ENCODE data around the gene RDH8.

RDH8 gene

GRCh38 chr19:10036601-10037071 is 23.4 kb downstream of the RDH8 start:
- DNase-seq (ENCODE audit: low spot score) = no peak
- no peaks in the 10 kb centered on the region for H3K36me3 Mint-ChIP-seq (ENCODE audit: low read depth)

GRCh38 chr19:10037367-10037766 is 24.1 kb downstream of the RDH8 start:
- Mint-ChIP-seq H3K9me3 (no peaks in the 10 kb centered on the region), H3K27ac (no peak overlapping the region), H3K4me3 (no peak overlapping the region), H3K27me3 (ENCODE audit: low read depth) (peaks cover 4% of the 10 kb centered on the region), H3K36me3 (ENCODE audit: low read depth) (no peaks in the 10 kb centered on the region), H3K4me1 (ENCODE audit: low read depth) (no peaks in the 10 kb centered on the region)
- no peak for DNase-seq (ENCODE audit: low spot score)

More at GRCh38 chr19:10036601-10037071, 23.4 kb downstream of the RDH8 start:
- Mint-ChIP-seq H3K4me3 (no peak overlapping the region), H3K4me1 (ENCODE audit: low read depth) (no peaks in the 10 kb centered on the region), H3K27me3 (ENCODE audit: low read depth) (peaks cover 4% of the 10 kb centered on the region), H3K9me3 (no peaks in the 10 kb centered on the region), H3K27ac (no peak overlapping the region)

GRCh38 chr19:10037809-10038208 is 24.5 kb downstream of the RDH8 start:
- Mint-ChIP-seq H3K27ac (no peak overlapping the region), H3K4me3 (no peak overlapping the region), H3K9me3 (no peaks in the 10 kb centered on the region), H3K27me3 (ENCODE audit: low read depth) (peaks cover 4% of the 10 kb centered on the region), H3K4me1 (ENCODE audit: low read depth) (no peaks in the 10 kb centered on the region), H3K36me3 (ENCODE audit: low read depth) (no peaks in the 10 kb centered on the region)
- DNase-seq (ENCODE audit: low spot score) = no peak

- no peaks in the 10 kb centered on the region for H3K36me3 Mint-ChIP-seq (ENCODE audit: low read depth)
- no peaks in the 10 kb centered on the region for H3K4me1 Mint-ChIP-seq (ENCODE audit: low read depth)
- no peaks in the 10 kb centered on the region for H3K27me3 Mint-ChIP-seq (ENCODE audit: low read depth)
- H3K4me3 Mint-ChIP-seq = no peak overlapping the region
- H3K27ac Mint-ChIP-seq = no peak overlapping the region
- peaks cover 3% of the 10 kb centered on the region for H3K9me3 Mint-ChIP-seq
- no peak for DNase-seq (ENCODE audit: low spot score)
These were observed 30.1 kb downstream of the RDH8 start for GRCh38 chr19:10043286-10043927.

- H3K4me1 Mint-ChIP-seq (ENCODE audit: low read depth) = no peaks in the 10 kb centered on the region
- no peaks in the 10 kb centered on the region for H3K36me3 Mint-ChIP-seq (ENCODE audit: low read depth)
- H3K9me3 Mint-ChIP-seq = peaks cover 3% of the 10 kb centered on the region
- no peak for DNase-seq (ENCODE audit: low spot score)
- H3K27me3 Mint-ChIP-seq (ENCODE audit: low read depth) = no peaks in the 10 kb centered on the region
- H3K4me3 Mint-ChIP-seq = no peak overlapping the region
- H3K27ac Mint-ChIP-seq = no peak overlapping the region
These were observed 31.1 kb downstream of the RDH8 start for GRCh38 chr19:10044390-10044789.

GRCh38 chr19:10045371-10045770 is 32.1 kb downstream of the RDH8 start:
- Mint-ChIP-seq H3K27me3 (ENCODE audit: low read depth) (no peaks in the 10 kb centered on the region), H3K4me1 (ENCODE audit: low read depth) (no peaks in the 10 kb centered on the region), H3K27ac (no peak overlapping the region), H3K4me3 (no peak overlapping the region), H3K36me3 (ENCODE audit: low read depth) (no peaks in the 10 kb centered on the region), H3K9me3 (peaks cover 3% of the 10 kb centered on the region)
- DNase-seq (ENCODE audit: low spot score) = no peak

GRCh38 chr19:10049626-10050025 is 36.3 kb downstream of the RDH8 start:
- H3K36me3 Mint-ChIP-seq (ENCODE audit: low read depth) = no peaks in the 10 kb centered on the region

GRCh38 chr19:10052602-10053360 is 39.5 kb downstream of the RDH8 start:
- Mint-ChIP-seq H3K9me3 (no peaks in the 10 kb centered on the region), H3K4me3 (no peak overlapping the region), H3K36me3 (ENCODE audit: low read depth) (no peaks in the 10 kb centered on the region), H3K27me3 (ENCODE audit: low read depth) (no peaks in the 10 kb centered on the region), H3K4me1 (ENCODE audit: low read depth) (no peaks in the 10 kb centered on the region), H3K27ac (no peak overlapping the region)
- DNase-seq (ENCODE audit: low spot score) = no peak

More at GRCh38 chr19:10049626-10050025, 36.3 kb downstream of the RDH8 start:
- no peaks in the 10 kb centered on the region for H3K27me3 Mint-ChIP-seq (ENCODE audit: low read depth)
- no peaks in the 10 kb centered on the region for H3K4me1 Mint-ChIP-seq (ENCODE audit: low read depth)
- DNase-seq (ENCODE audit: low spot score) = no peak
- no peak overlapping the region for H3K4me3 Mint-ChIP-seq
- H3K27ac Mint-ChIP-seq = no peak overlapping the region
- H3K9me3 Mint-ChIP-seq = peaks cover 3% of the 10 kb centered on the region

- no peak overlapping the region for H3K27ac Mint-ChIP-seq
- no peaks in the 10 kb centered on the region for H3K9me3 Mint-ChIP-seq
- H3K27me3 Mint-ChIP-seq (ENCODE audit: low read depth) = peaks cover 4% of the 10 kb centered on the region
- H3K4me3 Mint-ChIP-seq = no peak overlapping the region
- peaks cover 2% of the 10 kb centered on the region for H3K4me1 Mint-ChIP-seq (ENCODE audit: low read depth)
- no peaks in the 10 kb centered on the region for H3K36me3 Mint-ChIP-seq (ENCODE audit: low read depth)
- no peak for DNase-seq (ENCODE audit: low spot score)
These were observed 48.5 kb downstream of the RDH8 start for GRCh38 chr19:10061717-10062310.

- Mint-ChIP-seq H3K9me3 (peaks cover 2% of the 10 kb centered on the region), H3K36me3 (ENCODE audit: low read depth) (no peaks in the 10 kb centered on the region), H3K4me3 (no peak overlapping the region), H3K27ac (no peak overlapping the region), H3K27me3 (ENCODE audit: low read depth) (peaks cover 2% of the 10 kb centered on the region), H3K4me1 (ENCODE audit: low read depth) (peaks cover 8% of the 10 kb centered on the region)
- no peak for DNase-seq (ENCODE audit: low spot score)
These were observed 54.9 kb downstream of the RDH8 start for GRCh38 chr19:10068205-10068604.

GRCh38 chr19:10069046-10069445 is 55.8 kb downstream of the RDH8 start:
- H3K27ac Mint-ChIP-seq = no peak overlapping the region
- no peak overlapping the region for H3K4me3 Mint-ChIP-seq
- peaks cover 2% of the 10 kb centered on the region for H3K9me3 Mint-ChIP-seq
- DNase-seq (ENCODE audit: low spot score) = no peak
- H3K4me1 Mint-ChIP-seq (ENCODE audit: low read depth) = peaks cover 6% of the 10 kb centered on the region
- peaks cover 2% of the 10 kb centered on the region for H3K27me3 Mint-ChIP-seq (ENCODE audit: low read depth)
- H3K36me3 Mint-ChIP-seq (ENCODE audit: low read depth) = no peaks in the 10 kb centered on the region

GRCh38 chr19:10070730-10071446 is 57.6 kb downstream of the RDH8 start:
- peaks cover 2% of the 10 kb centered on the region for H3K9me3 Mint-ChIP-seq
- no peak overlapping the region for H3K4me3 Mint-ChIP-seq

More at GRCh38 chr19:10070730-10071446, 57.6 kb downstream of the RDH8 start:
- no peak for DNase-seq (ENCODE audit: low spot score)
- Mint-ChIP-seq H3K4me1 (ENCODE audit: low read depth) (peaks cover 6% of the 10 kb centered on the region), H3K27ac (no peak overlapping the region), H3K36me3 (ENCODE audit: low read depth) (no peaks in the 10 kb centered on the region), H3K27me3 (ENCODE audit: low read depth) (peaks cover 2% of the 10 kb centered on the region)
